PC-9 (cell line): ENCODE measurements around the gene PIGX. TPM values are rescaled to one million over a fixed set of nuclear protein-coding genes. Genes with fewer than 3 reads are reported as not detected.

Experiments
- BruUV-seq: library from RNA; stranded (reverse); fragments of 400-500 nt; replicated peaks from 2 replicates; lab custom pipeline; 2021; lab: Mats Ljungman, UMichigan
- CTCF ChIA-PET: fragments of 300-600 bp; sonication (Branson Sonifier 250); formaldehyde crosslinking; loops from one replicate; lab custom pipeline; 2022; ENCODE audit warnings: antibody characterized with exemption; lab: Charles Lee
- POLR2A ChIA-PET: fragments of 300-600 bp; sonication (Branson Sonifier 250); formaldehyde crosslinking; loops from one replicate; lab custom pipeline; 2022; ENCODE audit warnings: antibody characterized with exemption; ENCODE audit not compliant: unreplicated experiment; lab: Charles Lee
- DNase-seq, 2 experiments: peaks; one replicate each; pipeline versions ENCODE4 v3.0.0 to v3.0.0-alpha.2; 2015 to 2022; ENCODE audit warnings: mixed read lengths in 1 of 2
- H2AFZ ChIP-seq: fragments of 200-600 bp; sonication (generic); 2 replicates; pipeline ENCODE4 v1.8.1; 2017; ENCODE audit warnings: antibody characterized with exemption
- H3F3A ChIP-seq: fragments of 200-600 bp; sonication (generic); 2 replicates; pipeline ENCODE4 v1.8.1; 2017; ENCODE audit warnings: antibody characterized with exemption, mild to moderate bottlenecking, low read depth; ENCODE audit not compliant: insufficient read depth
- H3K27ac ChIP-seq: fragments of 200-600 bp; sonication (generic); 2 replicates; pipeline ENCODE4 v1.6.1; 2016; ENCODE audit warnings: mixed run types
- H3K27me3 ChIP-seq: fragments of 200-600 bp; sonication (generic); 2 replicates; pipeline ENCODE4 v1.6.1; 2016; ENCODE audit warnings: low read depth, mixed run types; ENCODE audit not compliant: insufficient read depth
- H3K36me3 ChIP-seq: fragments of 200-600 bp; sonication (generic); 2 replicates; pipeline ENCODE4 v1.6.1; 2016; ENCODE audit warnings: low read depth, mixed run types
- H3K4me1 ChIP-seq: fragments of 200-600 bp; sonication (generic); replicated peaks from 2 replicates; pipeline ENCODE4 v1.6.1; 2016; ENCODE audit warnings: mixed run types; ENCODE audit not compliant: insufficient read depth
- H3K4me2 ChIP-seq: fragments of 200-600 bp; sonication (generic); 2 replicates; pipeline ENCODE4 v1.6.1; 2017; ENCODE audit warnings: mixed run types
- H3K4me3 ChIP-seq: fragments of 200-600 bp; sonication (generic); 2 replicates; pipeline ENCODE4 v1.6.1; 2016; ENCODE audit warnings: mixed run types
- H3K79me2 ChIP-seq: fragments of 200-600 bp; sonication (generic); 2 replicates; pipeline ENCODE4 v1.6.1; 2017; ENCODE audit warnings: low read depth, mixed run types
- H3K9me2 ChIP-seq: fragments of 200-600 bp; sonication (generic); 2 replicates; pipeline ENCODE4 v1.8.1; 2017; ENCODE audit warnings: mild to moderate bottlenecking; ENCODE audit not compliant: insufficient read depth
- H3K9me3 ChIP-seq: fragments of 200-600 bp; sonication (generic); 2 replicates; pipeline ENCODE4 v1.8.1; 2016; ENCODE audit warnings: low read depth; ENCODE audit not compliant: insufficient read depth
- H4K20me1 ChIP-seq: fragments of 200-600 bp; sonication (generic); 2 replicates; pipeline ENCODE4 v1.8.1; 2017; ENCODE audit not compliant: insufficient read depth
- CTCF ChIP-seq: fragments of 200-600 bp; sonication (generic); conservative IDR thresholded peaks from 2 replicates; pipeline ENCODE4 v1.6.1; 2017; ENCODE audit warnings: mixed run types, antibody characterized with exemption, mild to moderate bottlenecking, moderate library complexity
- EZH2 ChIP-seq: fragments of 200-600 bp; sonication (generic); IDR thresholded peaks from 2 replicates; pipeline ENCODE4 v1.8.0; 2017; ENCODE audit warnings: antibody characterized with exemption, low read depth
- intact Hi-C: fragments of 100-400 bp; cut with micrococcal nuclease; formaldehyde crosslinking; loops from one replicate; pipeline ENCODE4 v1.10.0; 2022; ENCODE audit not compliant: unreplicated experiment
- total RNA-seq: library from RNA; stranded (reverse); gene quantifications from 2 replicates; pipeline ENCODE4 v1.2.3, GENCODE V29; 2021

Gene PIGX
- total RNA-seq, 1 experiment from 2014 or later = 47.6 TPM

GRCh38 chr3:196765454-196765853 lies 53.3 kb downstream of the PIGX start:
- H3K79me2 ChIP-seq = peaks cover 49% of the 10 kb centered on the region
- no peak overlapping the region for H3K4me3 ChIP-seq
- BruUV-seq = no TSS peak
- no peak overlapping the region for H2AFZ ChIP-seq
- peaks cover 3% of the 10 kb centered on the region; the same call in 1 of the 2 replicates for H3K36me3 ChIP-seq
- H4K20me1 ChIP-seq = no peaks in the 10 kb centered on the region
- H3K4me1 ChIP-seq = no peaks in the 10 kb centered on the region
- CTCF ChIA-PET = no interaction called here
- TF ChIP-seq CTCF (no peak), EZH2 (no peak)
- H3K27ac ChIP-seq = no peak overlapping the region
- H3K9me2 ChIP-seq = no peaks in the 10 kb centered on the region
- H3K4me2 ChIP-seq = no peak overlapping the region
- POLR2A ChIA-PET = no interaction called here
- H3F3A ChIP-seq = peaks cover 10% of the 10 kb centered on the region
- intact Hi-C loops = no loop called here
- no peaks in the 10 kb centered on the region for H3K27me3 ChIP-seq
- H3K9me3 ChIP-seq = no peaks in the 10 kb centered on the region
- DNase-seq = no peak

GRCh38 chr3:196771067-196771466 lies 58.9 kb downstream of the PIGX start:
- TF ChIP-seq CTCF (no peak), EZH2 (no peak)
- Histone ChIP-seq H3K4me2 (no peak overlapping the region), H3K36me3 (no peaks in the 10 kb centered on the region; the same call in 1 of the 2 replicates), H3K9me3 (no peaks in the 10 kb centered on the region), H3F3A (peaks cover 5% of the 10 kb centered on the region), H4K20me1 (peaks cover 9% of the 10 kb centered on the region; the same call in 1 of the 2 replicates), H3K27me3 (no peaks in the 10 kb centered on the region), H3K27ac (no peak overlapping the region), H3K4me1 (no peaks in the 10 kb centered on the region), H3K79me2 (peaks cover 85% of the 10 kb centered on the region), H2AFZ (no peak overlapping the region), H3K4me3 (no peak overlapping the region), H3K9me2 (no peaks in the 10 kb centered on the region)
- POLR2A ChIA-PET = no interaction called here
- CTCF ChIA-PET = no interaction called here
- intact Hi-C loops = no loop called here
- no TSS peak for BruUV-seq
- no peak for DNase-seq

- POLR2A ChIA-PET = no interaction called here
- intact Hi-C loops = no loop called here
- CTCF ChIA-PET = no interaction called here
These were observed 59.9 kb downstream of the PIGX start for GRCh38 chr3:196772102-196772501.

More at GRCh38 chr3:196772102-196772501, 59.9 kb downstream of the PIGX start:
- no peak overlapping the region for H3K4me2 ChIP-seq
- H3K36me3 ChIP-seq = no peaks in the 10 kb centered on the region; the same call in 1 of the 2 replicates
- H3K4me1 ChIP-seq = no peaks in the 10 kb centered on the region
- no peaks in the 10 kb centered on the region for H3K9me2 ChIP-seq
- no peak overlapping the region for H3K4me3 ChIP-seq
- H2AFZ ChIP-seq = no peak overlapping the region
- no peaks in the 10 kb centered on the region; the same call in 1 of the 2 replicates for H3K9me3 ChIP-seq
- DNase-seq = no peak
- no peaks in the 10 kb centered on the region for H3K27me3 ChIP-seq
- H3F3A ChIP-seq = 0 out of 2 replicates have a peak, but pooled peaks cover 11% of the 10 kb centered on the region
- H3K27ac ChIP-seq = no peak overlapping the region
- no TSS peak for BruUV-seq
- TF ChIP-seq EZH2 = no peak
- no peak for TF ChIP-seq CTCF
- H4K20me1 ChIP-seq = peaks cover 14% of the 10 kb centered on the region; the same call in 1 of the 2 replicates
- H3K79me2 ChIP-seq = peaks cover 86% of the 10 kb centered on the region
